Thyroid gland (tissue), 4 donors: ENCODE data around the gene IGFN1. TPM values are rescaled to one million over a fixed set of nuclear protein-coding genes. Genes with fewer than 3 reads are reported as not detected.

ENCODE experiments used
- DNase-seq, 2 donors: peaks; one replicate each; pipeline ENCODE4 v3.0.0-alpha.2; 2019
- H3K27ac ChIP-seq, 3 donors: fragments of 200-600 bp; sonication (generic); 1 replicate in 2 of 3; 2 replicates in 1 of 3; pipeline ENCODE4 v1.5.1; 2016 to 2019; ENCODE audit warnings: mild to moderate bottlenecking in 1 of 3, moderate library complexity in 1 of 3
- H3K27me3 ChIP-seq: fragments of 200-600 bp; sonication (generic); one replicate; pipeline ENCODE4 v1.5.1; 2019
- H3K36me3 ChIP-seq, 2 donors: fragments of 200-600 bp; sonication (generic); one replicate each; pipeline ENCODE4 v1.5.1; 2016 to 2019
- H3K4me1 ChIP-seq, 2 donors: fragments of 200-600 bp; sonication (generic); one replicate each; pipeline ENCODE4 v1.5.1; 2017 to 2019
- H3K4me3 ChIP-seq, 3 donors: fragments of 200-600 bp; sonication (generic); replicated peaks in 1 of 3; 1 replicate in 2 of 3; 2 replicates in 1 of 3; pipeline ENCODE4 v1.5.1; 2016; ENCODE audit warnings: mild to moderate bottlenecking in 1 of 3
- H3K9me3 ChIP-seq: fragments of 200-600 bp; sonication (generic); one replicate; pipeline ENCODE4 v1.5.1; 2017
- POLR2A ChIP-seq, 2 donors: fragments of 450-650 bp; IDR thresholded peaks; one replicate each; pipeline ENCODE4 v1.6.1; 2017; ENCODE audit warnings: antibody characterized with exemption in 2 of 2, mild to moderate bottlenecking in 2 of 2, moderate library complexity in 1 of 2
- WGBS, 2 donors: methylation state at CpG; one replicate each; pipeline ENCODE4 v1.1.5; 2017; 5-methylcytosine and 5-hydroxymethylcytosine counted together
- intact Hi-C: fragments of 100-400 bp; cut with DNase I; formaldehyde crosslinking; loops from one replicate; pipeline ENCODE4 v1.15.1; 2023
- total RNA-seq, 4 donors: library from RNA; depleted of rRNA; stranded (reverse); fragments of >200 nt; gene quantifications; one replicate each; pipeline ENCODE4 v1.2.3, GENCODE V29; 2016
- TF ChIP-seq, protein P1 (sequence below), 6 experiments: fragments of 200-600 bp in 3 of 6; fragments of 450-650 bp in 3 of 6; sonication (generic) in 3 of 6; IDR thresholded peaks; one replicate each; pipeline ENCODE4 v1.5.1; 2016 to 2019; ENCODE audit warnings: antibody characterized with exemption in 6 of 6, mild to moderate bottlenecking in 2 of 6, inconsistent platforms in 1 of 6, moderate library complexity in 1 of 6

Gene IGFN1
- total RNA-seq, 4 donors from 2014 or later, result 16.2 to 78.6 (median 33.0) TPM

GRCh38 chr1:201181323-201181722 lies 9.3 kb upstream of the IGFN1 start:
- intact Hi-C loops, result loop anchor here (5.0 kb wide), 1 partner anchor 34 kb away; no protein-coding TSS in a partner anchor

GRCh38 chr1:201181726-201182125 lies 8.9 kb upstream of the IGFN1 start:
- intact Hi-C loops, result loop anchor here (5.0 kb wide), 1 partner anchor 34 kb away; no protein-coding TSS in a partner anchor
- 44 to 53% methylated on average over 2 of the region's 2 CpGs for WGBS, 2 donors

More at GRCh38 chr1:201181323-201181722, 9.3 kb upstream of the IGFN1 start:
- Histone ChIP-seq H3K4me1 (peaks cover 0 to 8% of the 10 kb centered on the region in 2 donors), H3K27ac (no peak overlapping the region), H3K27me3 (no peaks in the 10 kb centered on the region), H3K36me3 (no peaks in the 10 kb centered on the region), H3K9me3 (no peaks in the 10 kb centered on the region), H3K4me3 (no peak overlapping the region)
- WGBS, 2 donors, result 81 to 86% methylated on average over 1 of the region's 1 CpG
- TF ChIP-seq POLR2A (IDR thresholded peaks at IDR 0.05), result no peak
- TF ChIP-seq, protein P1, sequence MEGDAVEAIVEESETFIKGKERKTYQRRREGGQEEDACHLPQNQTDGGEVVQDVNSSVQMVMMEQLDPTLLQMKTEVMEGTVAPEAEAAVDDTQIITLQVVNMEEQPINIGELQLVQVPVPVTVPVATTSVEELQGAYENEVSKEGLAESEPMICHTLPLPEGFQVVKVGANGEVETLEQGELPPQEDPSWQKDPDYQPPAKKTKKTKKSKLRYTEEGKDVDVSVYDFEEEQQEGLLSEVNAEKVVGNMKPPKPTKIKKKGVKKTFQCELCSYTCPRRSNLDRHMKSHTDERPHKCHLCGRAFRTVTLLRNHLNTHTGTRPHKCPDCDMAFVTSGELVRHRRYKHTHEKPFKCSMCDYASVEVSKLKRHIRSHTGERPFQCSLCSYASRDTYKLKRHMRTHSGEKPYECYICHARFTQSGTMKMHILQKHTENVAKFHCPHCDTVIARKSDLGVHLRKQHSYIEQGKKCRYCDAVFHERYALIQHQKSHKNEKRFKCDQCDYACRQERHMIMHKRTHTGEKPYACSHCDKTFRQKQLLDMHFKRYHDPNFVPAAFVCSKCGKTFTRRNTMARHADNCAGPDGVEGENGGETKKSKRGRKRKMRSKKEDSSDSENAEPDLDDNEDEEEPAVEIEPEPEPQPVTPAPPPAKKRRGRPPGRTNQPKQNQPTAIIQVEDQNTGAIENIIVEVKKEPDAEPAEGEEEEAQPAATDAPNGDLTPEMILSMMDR (IDR thresholded peaks at IDR 0.05), result no peak
- DNase-seq, result no peak

GRCh38 chr1:201183209-201183608 lies 7.4 kb upstream of the IGFN1 start:
- Histone ChIP-seq H3K27ac (no peak overlapping the region), H3K27me3 (no peaks in the 10 kb centered on the region), H3K36me3 (no peaks in the 10 kb centered on the region), H3K9me3 (no peaks in the 10 kb centered on the region), H3K4me3 (no peak overlapping the region), H3K4me1 (peaks cover 0 to 8% of the 10 kb centered on the region in 2 donors)
- no peak for DNase-seq
- no peak for TF ChIP-seq POLR2A (IDR thresholded peaks at IDR 0.05)
- TF ChIP-seq, protein P1 (IDR thresholded peaks at IDR 0.05), result no peak
- intact Hi-C loops, result loop anchor here (5.0 kb wide), 1 partner anchor 36 kb away; no protein-coding TSS in a partner anchor
- 95 to 96% methylated on average over 3 of the region's 3 CpGs for WGBS, 2 donors

More at GRCh38 chr1:201181726-201182125, 8.9 kb upstream of the IGFN1 start:
- Histone ChIP-seq H3K4me3 (no peak overlapping the region), H3K27me3 (no peaks in the 10 kb centered on the region), H3K36me3 (no peaks in the 10 kb centered on the region), H3K27ac (no peak overlapping the region), H3K4me1 (peaks cover 0 to 8% of the 10 kb centered on the region in 2 donors), H3K9me3 (no peaks in the 10 kb centered on the region)
- no peak for DNase-seq
- TF ChIP-seq, protein P1 (IDR thresholded peaks at IDR 0.05), result no peak
- no peak for TF ChIP-seq POLR2A (IDR thresholded peaks at IDR 0.05)

DNA sequence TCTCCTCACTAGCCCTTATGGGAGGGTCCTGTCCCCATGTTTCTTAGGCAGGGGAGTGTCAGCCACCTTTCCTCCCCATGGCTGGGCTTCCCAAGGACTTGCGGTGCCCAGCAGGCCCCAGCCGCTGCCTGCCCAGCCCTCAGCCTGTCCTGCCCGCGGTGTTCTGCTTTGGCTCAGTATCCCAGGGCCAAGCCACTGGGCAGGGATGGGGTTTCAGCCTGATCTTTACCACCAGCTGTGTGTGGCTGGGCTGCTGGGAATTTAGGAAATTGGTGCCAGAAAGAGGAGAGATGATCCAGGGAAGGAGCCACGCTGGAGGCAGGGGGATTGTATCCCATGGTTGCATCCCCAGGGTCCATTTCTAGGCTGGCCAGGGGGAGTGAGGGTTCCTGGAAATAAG lies 6.9 kb upstream of the IGFN1 start:
- intact Hi-C loops, result loop anchor here (5.0 kb wide), 1 partner anchor 36 kb away; no protein-coding TSS in a partner anchor
- DNase-seq, result no peak

More for the DNA sequence above, 6.9 kb upstream of the IGFN1 start:
- Histone ChIP-seq H3K4me3 (no peak overlapping the region), H3K9me3 (no peaks in the 10 kb centered on the region), H3K4me1 (peaks cover 0 to 8% of the 10 kb centered on the region in 2 donors), H3K36me3 (no peaks in the 10 kb centered on the region), H3K27ac (no peak overlapping the region), H3K27me3 (no peaks in the 10 kb centered on the region)
- WGBS, 2 donors, result 85 to 93% methylated on average over 3 of the region's 5 CpGs
- TF ChIP-seq, protein P1 (IDR thresholded peaks at IDR 0.05), result no peak
